A673 (cell line): ENCODE results near the gene XPO6.

Experiments used
- CTCF ChIP-seq: fragments of 300-800, 200-600 bp; sonication (generic); conservative IDR thresholded peaks from 2 replicates; pipeline ENCODE4 v1.5.1; 2017; ENCODE audit warnings: low read depth, mild to moderate bottlenecking, antibody characterized with exemption, low read length, moderate library complexity, mixed read lengths
- EZH2 ChIP-seq: fragments of 200-600 bp; sonication (generic); IDR thresholded peaks from 2 replicates; pipeline ENCODE4 v1.6.1; 2017; ENCODE audit warnings: borderline replicate concordance, low read depth, mild to moderate bottlenecking, mixed read lengths, antibody characterized with exemption, low read length; ENCODE audit not compliant: poor library complexity, severe bottlenecking

GRCh38 chr16:28100810-28101532 is 110.8 kb downstream of the XPO6 start:
- no peak for TF ChIP-seq CTCF
- TF ChIP-seq EZH2: no peak
